IMR-90 (cell line): ENCODE measurements around the gene SLC22A5. TPM values are rescaled to one million over a fixed set of nuclear protein-coding genes. Genes with fewer than 3 reads are reported as not detected.

Source experiments
- BHLHE40 ChIP-seq: fragments of 150-350 bp; IDR thresholded peaks from 2 replicates; pipeline ENCODE4 v1.6.1; 2016; ENCODE audit warnings: mild to moderate bottlenecking, low read depth, low read length
- CEBPB ChIP-seq: IDR thresholded peaks from 2 replicates; pipeline ENCODE4 v1.6.1; 2012; ENCODE audit warnings: low read depth, low read length, improper control_type of control experiment
- polyA plus RNA-seq, 3 experiments: library from polyadenylated mRNA; depleted of rRNA; stranded (reverse); fragments of >200 nt; gene quantifications; 2 replicates each; pipeline ENCODE4 v1.2.3, GENCODE V29; 2012; ENCODE audit warnings: low replicate concordance in 1 of 3
- total RNA-seq: library from RNA; depleted of rRNA; stranded (reverse); fragments of >200 nt; gene quantifications from 2 replicates; pipeline ENCODE4 v1.2.3, GENCODE V29; 2012
- TF ChIP-seq, protein P1 (sequence below): conservative IDR thresholded peaks from 2 replicates; pipeline ENCODE4 v1.5.1; 2012; ENCODE audit warnings: mild to moderate bottlenecking, low read depth, low read length, improper control_type of control experiment

Gene SLC22A5
- total and polyA plus RNA-seq, 2 of the 4 experiments (the other 2 are of a cell fraction), result 6.1 to 7.1 TPM

DNA sequence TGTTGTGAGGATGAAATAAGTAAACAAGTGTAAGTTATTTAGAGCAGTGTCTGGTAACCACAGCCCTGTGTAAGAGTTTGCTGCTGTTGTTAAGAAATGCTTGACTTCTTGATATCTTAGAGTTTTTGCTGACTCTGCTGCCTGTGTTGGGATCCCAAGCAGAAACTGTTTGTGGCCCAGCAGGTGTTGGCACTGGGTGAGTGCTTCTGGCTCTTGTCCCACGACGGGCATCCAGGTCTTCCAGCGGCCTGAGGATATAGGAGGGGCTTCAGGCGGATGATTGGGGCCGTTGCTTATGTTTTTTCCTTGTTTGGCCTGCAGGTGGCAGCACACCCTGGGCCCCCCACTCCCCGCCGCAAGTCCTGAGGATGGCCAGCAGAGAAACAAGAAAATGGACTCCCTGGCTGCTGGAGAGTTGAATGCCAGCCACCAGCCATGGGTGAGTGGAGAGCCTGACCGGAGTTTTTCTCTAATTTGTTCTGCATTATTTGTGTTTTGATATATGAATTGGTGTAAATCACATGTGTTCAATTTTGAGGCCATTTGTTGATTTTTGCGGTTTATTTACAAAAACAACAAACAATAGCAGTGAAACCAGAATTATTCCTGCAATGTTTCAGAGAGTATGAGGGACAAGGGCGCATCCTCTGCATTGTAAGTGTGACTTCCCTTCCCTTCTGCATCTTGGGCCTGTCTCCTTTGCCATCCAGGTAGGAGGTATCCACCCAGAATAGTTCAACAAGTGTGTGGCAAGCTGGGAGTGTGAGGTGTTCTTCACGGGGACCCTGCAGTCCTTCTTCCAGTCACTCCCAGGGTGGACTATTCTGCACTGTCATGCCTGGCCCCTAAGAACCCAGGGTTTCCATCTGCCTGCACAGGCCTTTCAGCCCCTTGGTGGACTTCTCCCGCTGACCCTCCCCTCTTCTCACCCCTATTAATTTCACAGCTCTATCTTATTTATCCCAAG is 50.3 kb downstream of the SLC22A5 start (continued):
- TF ChIP-seq, protein P1, sequence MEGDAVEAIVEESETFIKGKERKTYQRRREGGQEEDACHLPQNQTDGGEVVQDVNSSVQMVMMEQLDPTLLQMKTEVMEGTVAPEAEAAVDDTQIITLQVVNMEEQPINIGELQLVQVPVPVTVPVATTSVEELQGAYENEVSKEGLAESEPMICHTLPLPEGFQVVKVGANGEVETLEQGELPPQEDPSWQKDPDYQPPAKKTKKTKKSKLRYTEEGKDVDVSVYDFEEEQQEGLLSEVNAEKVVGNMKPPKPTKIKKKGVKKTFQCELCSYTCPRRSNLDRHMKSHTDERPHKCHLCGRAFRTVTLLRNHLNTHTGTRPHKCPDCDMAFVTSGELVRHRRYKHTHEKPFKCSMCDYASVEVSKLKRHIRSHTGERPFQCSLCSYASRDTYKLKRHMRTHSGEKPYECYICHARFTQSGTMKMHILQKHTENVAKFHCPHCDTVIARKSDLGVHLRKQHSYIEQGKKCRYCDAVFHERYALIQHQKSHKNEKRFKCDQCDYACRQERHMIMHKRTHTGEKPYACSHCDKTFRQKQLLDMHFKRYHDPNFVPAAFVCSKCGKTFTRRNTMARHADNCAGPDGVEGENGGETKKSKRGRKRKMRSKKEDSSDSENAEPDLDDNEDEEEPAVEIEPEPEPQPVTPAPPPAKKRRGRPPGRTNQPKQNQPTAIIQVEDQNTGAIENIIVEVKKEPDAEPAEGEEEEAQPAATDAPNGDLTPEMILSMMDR, result peak; percentile 90
- TF ChIP-seq CEBPB (no peak), BHLHE40 (no peak)
